Measurements from ENCODE around the gene CHAF1B.

Gene CHAF1B

DNA sequence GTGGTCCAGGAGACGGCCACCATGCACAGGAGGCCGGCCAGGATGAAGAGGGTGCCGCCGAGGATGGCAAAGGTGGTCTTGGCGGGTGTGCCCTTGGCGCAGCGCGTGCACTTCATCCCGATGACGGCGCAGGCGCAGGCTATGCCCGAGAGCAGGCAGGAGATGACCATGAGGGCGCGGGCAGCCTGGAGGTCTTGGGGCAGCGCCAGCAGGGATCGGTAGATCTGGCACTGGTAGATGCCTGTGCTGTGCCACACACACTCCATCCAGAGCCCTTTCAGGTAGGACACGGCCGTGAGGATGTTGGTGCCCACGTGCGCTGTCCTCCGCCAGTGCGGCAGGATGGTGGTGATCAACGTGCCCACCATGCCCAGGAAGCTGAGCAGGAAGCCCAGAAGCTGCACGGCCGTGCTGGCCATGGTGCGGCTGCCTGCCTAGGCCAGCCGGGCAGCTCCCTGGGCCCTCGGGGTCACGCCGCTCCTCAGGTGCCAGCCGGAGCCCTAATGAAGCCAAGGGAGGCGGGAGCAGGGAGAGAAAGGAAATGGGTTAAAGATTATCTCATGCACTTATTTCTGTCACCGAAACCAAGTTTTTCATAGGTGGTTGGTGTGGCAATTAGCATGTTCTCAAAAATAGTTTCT lies 76.2 kb downstream of the CHAF1B start:
- DNase-seq, result no peak

- DNase-seq, result no peak
Observed at GRCh38 chr21:36461918-36462486, 76.8 kb downstream of the CHAF1B start.

DNA sequence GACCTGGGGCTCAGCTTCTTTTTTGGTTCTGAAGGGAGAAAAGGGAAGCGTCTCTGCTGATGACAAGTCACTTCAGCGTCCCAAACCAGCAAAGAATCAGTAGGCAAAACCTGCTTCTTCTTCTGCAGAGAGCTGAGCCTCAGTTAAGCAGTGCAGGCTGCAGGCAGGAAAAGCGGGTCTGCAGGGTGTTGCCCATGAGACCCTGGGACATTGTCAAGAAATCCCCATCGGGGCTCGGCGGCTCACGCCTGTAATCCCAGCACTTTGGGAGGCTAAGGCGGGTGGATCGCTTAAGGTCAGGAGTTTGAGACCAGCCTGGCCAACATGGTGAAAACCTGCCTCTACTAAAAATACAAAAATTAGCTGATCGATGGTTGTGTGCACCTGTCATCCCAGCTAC lies 78.0 kb downstream of the CHAF1B start:
- no peak for DNase-seq

DNA sequence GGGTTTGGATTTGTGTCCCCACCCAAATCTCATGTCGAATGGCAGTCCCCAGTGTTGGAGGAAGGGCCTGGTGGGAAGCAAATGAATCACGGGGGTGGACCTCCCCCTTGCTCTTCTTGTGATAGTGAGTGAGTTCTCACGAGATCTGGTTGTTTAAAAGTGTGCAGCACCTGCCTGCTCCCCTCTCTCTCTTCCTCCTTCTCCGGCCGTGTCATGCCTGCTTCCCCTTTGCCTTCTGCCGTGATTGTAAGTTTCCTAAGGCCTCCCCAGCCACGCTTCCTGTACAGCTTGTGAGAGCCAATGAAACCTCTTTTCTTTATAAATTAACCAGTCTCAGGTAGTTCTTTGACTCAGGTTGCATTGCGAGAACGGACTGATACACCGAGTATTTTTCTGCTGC lies 78.8 kb downstream of the CHAF1B start:
- DNase-seq, result no peak

GRCh38 chr21:36464590-36464989 lies 79.4 kb downstream of the CHAF1B start:
- no peak for DNase-seq

- no peak for DNase-seq
Observed at GRCh38 chr21:36465478-36465877, 80.3 kb downstream of the CHAF1B start.

DNA sequence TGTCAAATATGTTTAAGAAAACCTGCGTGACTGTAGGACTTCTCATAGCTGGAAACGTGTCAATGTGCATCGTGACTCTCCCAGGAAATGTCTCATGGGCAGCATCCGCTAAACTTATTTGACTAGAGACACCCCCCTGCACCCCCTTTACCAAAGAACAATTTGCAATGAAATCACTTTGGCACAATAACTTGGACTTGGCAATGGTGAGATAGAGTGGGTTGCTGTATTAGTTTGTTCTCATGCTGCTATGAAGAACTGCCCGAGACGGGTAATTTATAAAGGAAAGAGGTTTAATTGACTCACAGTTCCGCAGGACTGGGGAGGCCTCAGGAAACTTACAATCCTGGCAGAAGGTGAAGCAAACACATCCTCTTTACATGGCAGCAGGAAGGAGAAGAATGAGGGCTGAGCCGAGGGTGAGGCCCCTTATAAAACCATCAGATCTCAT lies 80.9 kb downstream of the CHAF1B start:
- DNase-seq, result no peak

Data from nucleus accumbens (tissue), 56 donors.